ENCODE results near the gene LCAT. TPM values are rescaled to one million over a fixed set of nuclear protein-coding genes. Genes with fewer than 3 reads are reported as not detected.
A peak's percentile ranks its signal among the peaks of the same experiment; 100 is the strongest.
"Not testable (repeated sequence)": the region's sequence is repeated elsewhere in the genome, so short reads cannot be mapped to it uniquely, and the experiment has no call there.

Gene LCAT
- total RNA-seq, 1 experiment from 2014 or later = 11.7 TPM

- DNase-seq (ENCODE audit: low read depth) = no peak
These were observed 12.0 kb downstream of the LCAT start, which contains the start of gene CTRL for GRCh38 chr16:67931712-67932461. TSS of gene CTRL (minus strand) at chr16:67931862. CDS start at chr16:67931852, 10 bp downstream.

- DNase-seq (ENCODE audit: low read depth) = no peak
These were observed 13.2 kb downstream of the LCAT start for GRCh38 chr16:67930678-67931211.

GRCh38 chr16:67930191-67930590 is 13.7 kb downstream of the LCAT start:
- no peak for DNase-seq (ENCODE audit: low read depth)

DNA sequence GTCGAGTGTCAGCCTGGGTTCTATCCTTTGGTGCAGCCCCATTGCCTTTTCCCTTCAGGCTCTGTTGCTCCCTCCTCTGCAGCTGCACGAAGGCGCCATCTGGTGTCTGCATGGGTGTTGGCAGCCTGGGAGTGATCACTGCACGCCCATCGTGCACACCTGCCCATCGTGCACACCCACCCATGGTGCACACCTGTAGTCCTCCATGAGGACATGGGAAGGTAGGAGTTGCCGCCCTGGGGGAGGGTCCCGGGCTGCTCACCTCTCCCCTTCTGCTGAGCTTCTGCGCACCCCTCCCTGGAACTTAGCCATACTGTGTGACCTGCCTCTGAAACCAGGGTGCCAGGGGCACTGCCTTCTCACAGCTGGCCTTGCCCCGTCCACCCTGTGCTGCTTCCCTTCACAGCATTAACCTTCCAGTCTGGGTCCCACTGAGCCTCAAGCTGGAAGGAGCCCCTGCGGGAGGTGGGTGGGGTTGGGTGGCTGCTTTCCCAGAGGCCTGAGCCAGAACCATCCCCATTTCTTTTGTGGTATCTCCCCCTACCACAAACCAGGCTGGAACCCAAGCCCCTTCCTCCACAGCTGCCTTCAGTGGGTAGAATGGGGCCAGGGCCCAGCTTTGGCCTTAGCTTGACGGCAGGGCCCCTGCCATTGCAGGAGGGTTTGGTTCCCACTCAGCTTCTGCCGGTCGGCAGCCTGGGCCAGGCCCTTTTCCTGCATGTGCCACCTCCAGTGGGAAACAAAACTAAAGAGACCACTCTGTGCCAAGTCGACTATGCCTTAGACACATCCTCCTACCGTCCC is 15.2 kb downstream of the LCAT start:
- peak; percentile 50 for DNase-seq (ENCODE audit: low read depth)

DNA sequence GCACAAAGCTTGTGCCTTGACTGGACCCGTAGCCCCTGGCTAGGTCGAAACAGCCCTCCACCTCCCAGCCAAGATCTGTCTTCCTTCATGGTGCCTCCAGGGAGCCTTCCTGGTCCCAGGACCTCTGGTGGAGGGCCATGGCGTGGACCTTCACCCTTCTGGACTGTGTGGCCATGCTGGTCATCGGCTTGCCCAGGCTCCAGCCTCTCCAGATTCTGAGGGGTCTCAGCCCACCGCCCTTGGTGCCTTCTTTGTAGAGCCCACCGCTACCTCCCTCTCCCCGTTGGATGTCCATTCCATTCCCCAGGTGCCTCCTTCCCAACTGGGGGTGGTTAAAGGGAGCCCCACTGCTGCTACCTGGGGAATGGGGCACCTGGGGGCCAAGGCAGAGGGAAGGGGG is 15.8 kb downstream of the LCAT start:
- no peak for DNase-seq (ENCODE audit: low read depth)

DNA sequence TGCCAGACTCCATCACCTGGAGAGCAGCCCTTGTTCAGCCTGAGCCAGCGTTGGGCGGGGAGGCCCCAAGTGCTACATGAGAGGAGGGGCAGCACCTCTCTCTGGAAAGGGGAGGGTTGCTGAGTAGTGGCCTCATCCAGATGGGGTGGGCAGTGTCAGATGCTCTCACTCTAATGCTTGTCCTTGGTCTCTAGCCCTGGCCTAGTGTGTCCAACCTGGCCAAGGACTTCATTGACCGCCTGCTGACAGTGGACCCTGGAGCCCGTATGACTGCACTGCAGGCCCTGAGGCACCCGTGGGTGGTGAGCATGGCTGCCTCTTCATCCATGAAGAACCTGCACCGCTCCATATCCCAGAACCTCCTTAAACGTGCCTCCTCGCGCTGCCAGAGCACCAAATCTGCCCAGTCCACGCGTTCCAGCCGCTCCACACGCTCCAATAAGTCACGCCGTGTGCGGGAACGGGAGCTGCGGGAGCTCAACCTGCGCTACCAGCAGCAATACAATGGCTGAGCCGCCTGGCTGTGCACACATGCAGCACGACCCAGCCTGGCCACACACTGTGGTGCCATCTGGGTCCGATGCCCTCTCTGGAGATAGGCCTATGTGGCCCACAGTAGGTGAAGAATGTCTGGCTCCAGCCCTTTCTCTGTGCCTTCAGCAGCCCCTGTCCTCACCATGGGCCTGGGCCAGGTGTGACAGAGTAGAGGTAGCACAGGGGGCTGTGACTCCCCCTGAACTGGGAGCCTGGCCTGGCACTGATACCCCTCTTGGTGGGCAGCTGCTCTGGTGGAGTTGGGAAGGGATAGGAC is 16.6 kb downstream of the LCAT start:
- DNase-seq (ENCODE audit: low read depth) = no peak

- DNase-seq (ENCODE audit: low read depth) = peak; percentile 36
These were observed 17.7 kb downstream of the LCAT start for GRCh38 chr16:67926181-67926750.

DNA sequence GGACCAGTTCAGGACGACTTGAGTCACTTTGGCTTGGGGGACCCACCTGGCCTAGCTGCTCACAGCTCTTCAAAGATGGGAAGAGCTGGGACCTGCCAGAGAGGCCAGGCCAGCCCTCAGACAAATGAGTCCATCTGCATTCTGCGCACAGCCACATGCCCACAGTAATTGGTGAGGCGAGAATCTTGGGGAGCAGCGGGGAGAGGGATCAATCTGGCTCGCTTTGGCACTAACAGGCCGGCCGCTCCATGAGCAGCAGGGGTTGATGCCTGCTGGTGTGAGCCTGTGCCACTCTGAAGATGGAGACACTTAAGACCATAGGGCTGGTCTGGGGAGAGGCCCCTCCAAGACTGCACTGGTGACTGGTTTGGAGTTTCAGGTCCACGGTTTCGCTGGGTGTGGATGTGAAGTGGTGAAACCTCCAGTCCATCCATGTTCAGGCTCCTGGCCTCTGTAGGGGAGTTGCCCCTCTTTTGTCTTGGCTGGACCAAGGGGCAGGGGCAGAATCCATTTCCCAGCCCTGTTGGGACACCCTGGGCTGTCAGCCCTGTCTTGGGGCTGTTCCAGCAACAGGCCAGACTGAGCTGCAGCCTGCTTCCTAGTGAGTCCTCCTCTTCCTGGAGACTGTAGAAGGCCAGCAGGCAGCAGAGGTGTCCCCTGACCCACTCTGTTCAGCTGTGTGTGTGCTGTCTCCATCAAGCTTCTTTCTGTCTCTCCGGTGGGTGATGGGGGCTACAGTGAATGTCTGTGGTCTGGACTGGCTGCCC is 19.6 kb downstream of the LCAT start:
- DNase-seq (ENCODE audit: low read depth) = no peak

- no peak for DNase-seq (ENCODE audit: low read depth)
These were observed 20.4 kb downstream of the LCAT start for GRCh38 chr16:67923414-67924116.

GRCh38 chr16:67922740-67923139 is 21.2 kb downstream of the LCAT start:
- no peak for DNase-seq (ENCODE audit: low read depth)

DNA sequence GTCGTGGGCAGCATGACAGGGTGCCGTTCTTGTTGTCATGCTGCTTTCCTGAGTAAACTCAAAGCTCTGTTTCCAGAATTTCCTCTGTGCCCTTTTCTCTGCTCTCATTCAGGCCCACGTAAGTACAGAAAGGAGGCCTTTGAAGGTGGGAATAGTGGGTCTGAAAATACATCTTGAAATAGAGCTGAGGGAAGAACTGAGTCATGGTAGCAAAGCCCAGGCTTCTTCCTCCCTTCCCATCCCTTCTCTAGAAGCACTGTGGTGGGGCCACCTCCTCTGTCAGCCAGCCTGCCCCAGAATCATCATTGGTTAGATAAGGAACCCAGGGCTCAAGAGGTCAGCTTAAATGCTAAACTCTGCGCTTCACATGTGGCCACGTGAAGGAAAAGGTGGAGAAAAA is 21.7 kb downstream of the LCAT start:
- no peak for DNase-seq (ENCODE audit: low read depth)

GRCh38 chr16:67919622-67920221 is 24.2 kb downstream of the LCAT start:
- DNase-seq (ENCODE audit: low read depth) = no peak

GRCh38 chr16:67917852-67918236 is 26.1 kb downstream of the LCAT start:
- peak; percentile 87 for DNase-seq (ENCODE audit: low read depth)

DNA sequence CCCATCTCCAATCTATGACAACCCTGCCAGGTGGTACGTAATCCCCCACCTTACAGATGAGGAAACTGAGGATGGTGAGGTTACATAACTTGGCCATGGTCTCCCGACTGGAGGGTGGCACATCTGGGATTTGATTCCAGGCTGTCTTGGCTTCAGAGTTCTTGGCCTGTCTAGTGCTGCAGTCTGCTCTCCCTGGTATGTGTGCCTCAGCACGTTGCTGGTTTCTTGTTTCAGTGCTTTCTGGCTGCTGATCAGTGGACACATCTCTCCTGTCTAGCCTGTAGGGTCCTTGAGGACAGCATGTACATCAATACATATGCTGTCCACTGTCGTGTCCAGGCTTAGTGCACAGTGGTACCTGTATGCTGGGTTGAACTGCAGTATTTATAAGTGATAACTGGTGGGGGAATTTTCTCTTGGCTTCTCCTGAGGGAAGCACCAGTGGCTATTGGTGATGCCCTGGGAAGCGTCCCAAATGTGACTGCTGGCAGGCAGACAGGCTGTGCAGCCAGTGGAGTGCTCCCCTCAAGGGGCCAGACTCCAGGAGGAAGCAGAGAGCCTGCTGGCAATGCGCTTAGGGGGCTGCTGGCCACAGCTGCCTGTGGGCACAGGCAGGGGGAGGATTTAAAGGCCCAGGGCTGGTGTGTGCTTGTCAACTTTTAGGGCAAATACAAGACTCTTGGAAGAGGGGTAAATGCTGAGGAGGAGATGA is 26.6 kb downstream of the LCAT start:
- DNase-seq (ENCODE audit: low read depth) = peak; percentile 43

GRCh38 chr16:67915831-67916723 is 27.8 kb downstream of the LCAT start:
- no peak for DNase-seq (ENCODE audit: low read depth)

DNA sequence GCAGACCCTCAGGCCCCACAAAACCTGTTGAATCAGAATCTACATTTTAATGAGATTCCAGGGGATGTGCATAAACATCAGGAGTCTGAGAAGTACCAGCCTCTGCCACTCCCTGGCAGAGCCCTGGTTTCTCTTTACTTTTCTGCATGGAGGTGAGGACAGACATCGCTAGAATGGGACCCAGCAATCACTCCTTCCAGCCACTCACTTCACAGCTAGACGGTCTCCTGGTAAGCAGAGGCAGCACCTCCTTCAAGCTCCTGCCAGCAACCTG is 28.5 kb downstream of the LCAT start:
- not testable (repeated sequence) for DNase-seq (ENCODE audit: low read depth)

DNA sequence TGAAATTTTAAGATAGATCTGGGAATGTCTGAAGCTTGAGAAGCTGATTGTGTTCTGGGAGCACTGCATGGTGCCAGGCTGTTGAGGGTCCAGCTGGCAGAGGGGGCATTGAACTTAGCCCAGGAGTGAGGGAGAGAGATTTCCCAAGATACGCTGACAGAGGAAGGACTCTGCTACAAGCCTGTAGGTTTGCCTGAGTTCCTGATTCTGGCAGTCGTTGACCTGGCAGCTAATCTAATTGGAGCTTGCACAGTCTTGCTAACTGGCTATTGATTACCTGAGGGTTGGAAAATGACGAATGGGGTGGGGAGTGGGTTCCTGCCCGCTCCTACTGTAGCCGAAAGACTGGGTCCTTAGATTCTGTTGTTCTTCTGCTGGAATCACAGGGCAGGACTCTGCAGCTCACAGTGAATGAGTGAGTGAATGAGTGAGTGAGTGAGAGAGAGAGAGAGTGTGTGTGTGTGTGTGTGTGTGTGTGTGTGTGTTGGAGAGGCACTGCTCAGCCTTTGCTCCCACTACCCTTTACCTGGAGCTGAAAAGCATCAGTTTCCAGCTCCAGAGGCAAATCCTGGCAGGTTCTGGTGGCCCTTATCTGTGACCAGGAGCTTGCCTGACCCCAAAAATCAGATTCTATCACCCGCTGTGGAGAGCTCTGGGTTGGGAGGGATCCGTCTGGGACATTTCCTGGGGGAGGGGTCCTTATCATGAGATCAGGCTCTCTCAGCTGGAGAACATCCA is 29.0 kb downstream of the LCAT start:
- DNase-seq (ENCODE audit: low read depth) = no peak
